Measurements from ENCODE around the gene SPTLC1.

The SPTLC1 gene

GRCh38 chr9:92100237-92100911, 14.8 kb downstream of the SPTLC1 start:
- no peak overlapping the region for H3K27ac ChIP-seq (ENCODE audit: low read length)
- no peak overlapping the region for H3K9ac ChIP-seq (ENCODE audit: low read length)
- no peak for TF ChIP-seq EZH2phosphoT487 (IDR thresholded peaks at IDR 0.05; ENCODE audit: low read depth)
- TF ChIP-seq, protein P1, sequence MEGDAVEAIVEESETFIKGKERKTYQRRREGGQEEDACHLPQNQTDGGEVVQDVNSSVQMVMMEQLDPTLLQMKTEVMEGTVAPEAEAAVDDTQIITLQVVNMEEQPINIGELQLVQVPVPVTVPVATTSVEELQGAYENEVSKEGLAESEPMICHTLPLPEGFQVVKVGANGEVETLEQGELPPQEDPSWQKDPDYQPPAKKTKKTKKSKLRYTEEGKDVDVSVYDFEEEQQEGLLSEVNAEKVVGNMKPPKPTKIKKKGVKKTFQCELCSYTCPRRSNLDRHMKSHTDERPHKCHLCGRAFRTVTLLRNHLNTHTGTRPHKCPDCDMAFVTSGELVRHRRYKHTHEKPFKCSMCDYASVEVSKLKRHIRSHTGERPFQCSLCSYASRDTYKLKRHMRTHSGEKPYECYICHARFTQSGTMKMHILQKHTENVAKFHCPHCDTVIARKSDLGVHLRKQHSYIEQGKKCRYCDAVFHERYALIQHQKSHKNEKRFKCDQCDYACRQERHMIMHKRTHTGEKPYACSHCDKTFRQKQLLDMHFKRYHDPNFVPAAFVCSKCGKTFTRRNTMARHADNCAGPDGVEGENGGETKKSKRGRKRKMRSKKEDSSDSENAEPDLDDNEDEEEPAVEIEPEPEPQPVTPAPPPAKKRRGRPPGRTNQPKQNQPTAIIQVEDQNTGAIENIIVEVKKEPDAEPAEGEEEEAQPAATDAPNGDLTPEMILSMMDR (IDR thresholded peaks at IDR 0.05; ENCODE audit: low read depth, low read length), result no peak
- H3K4me1 ChIP-seq (ENCODE audit: low read length), result no peaks in the 10 kb centered on the region
- H3K79me2 ChIP-seq (ENCODE audit: low read length), result 0 out of 2 replicates have a peak, but pooled peaks cover 3% of the 10 kb centered on the region
- no peaks in the 10 kb centered on the region for H3K9me3 ChIP-seq (ENCODE audit: insufficient read depth, low read length)
- no peaks in the 10 kb centered on the region for H4K20me1 ChIP-seq (ENCODE audit: insufficient read depth, low read length)
- no peak overlapping the region for H2AFZ ChIP-seq (ENCODE audit: low read depth, low read length)
- no peak overlapping the region for H3K4me2 ChIP-seq (ENCODE audit: low read length)
- no peaks in the 10 kb centered on the region for H3K27me3 ChIP-seq (ENCODE audit: low read depth, low read length)
- H3K36me3 ChIP-seq (replicated peaks; ENCODE audit: low read depth, low read length), result no peaks in the 10 kb centered on the region
- H3K4me3 ChIP-seq (ENCODE audit: low read length), result no peak overlapping the region

GRCh38 chr9:92098638-92099037, 16.6 kb downstream of the SPTLC1 start:
- Histone ChIP-seq H3K9ac (ENCODE audit: low read length) (no peak overlapping the region), H3K4me3 (ENCODE audit: low read length) (no peak overlapping the region), H3K4me1 (ENCODE audit: low read length) (no peaks in the 10 kb centered on the region), H3K27me3 (ENCODE audit: low read depth, low read length) (no peaks in the 10 kb centered on the region), H4K20me1 (ENCODE audit: insufficient read depth, low read length) (no peaks in the 10 kb centered on the region), H3K36me3 (replicated peaks; ENCODE audit: low read depth, low read length) (no peaks in the 10 kb centered on the region), H2AFZ (ENCODE audit: low read depth, low read length) (no peak overlapping the region), H3K27ac (ENCODE audit: low read length) (no peak overlapping the region), H3K79me2 (ENCODE audit: low read length) (0 out of 2 replicates have a peak, but pooled peaks cover 3% of the 10 kb centered on the region), H3K9me3 (ENCODE audit: insufficient read depth, low read length) (no peaks in the 10 kb centered on the region), H3K4me2 (ENCODE audit: low read length) (no peak overlapping the region)
- TF ChIP-seq, protein P1 (IDR thresholded peaks at IDR 0.05; ENCODE audit: low read depth, low read length), result no peak
- TF ChIP-seq EZH2phosphoT487 (IDR thresholded peaks at IDR 0.05; ENCODE audit: low read depth), result no peak

GRCh38 chr9:92097997-92098482, 17.2 kb downstream of the SPTLC1 start:
- Histone ChIP-seq H3K4me1 (ENCODE audit: low read length) (no peaks in the 10 kb centered on the region), H2AFZ (ENCODE audit: low read depth, low read length) (no peak overlapping the region), H3K9ac (ENCODE audit: low read length) (no peak overlapping the region), H4K20me1 (ENCODE audit: insufficient read depth, low read length) (no peaks in the 10 kb centered on the region), H3K9me3 (ENCODE audit: insufficient read depth, low read length) (no peaks in the 10 kb centered on the region), H3K4me2 (ENCODE audit: low read length) (no peak overlapping the region), H3K27ac (ENCODE audit: low read length) (no peak overlapping the region), H3K27me3 (ENCODE audit: low read depth, low read length) (no peaks in the 10 kb centered on the region), H3K4me3 (ENCODE audit: low read length) (no peak overlapping the region), H3K36me3 (replicated peaks; ENCODE audit: low read depth, low read length) (no peaks in the 10 kb centered on the region), H3K79me2 (ENCODE audit: low read length) (0 out of 2 replicates have a peak, but pooled peaks cover 3% of the 10 kb centered on the region)
- TF ChIP-seq, protein P1 (IDR thresholded peaks at IDR 0.05; ENCODE audit: low read depth, low read length), result no peak
- TF ChIP-seq EZH2phosphoT487 (IDR thresholded peaks at IDR 0.05; ENCODE audit: low read depth), result no peak

DNA sequence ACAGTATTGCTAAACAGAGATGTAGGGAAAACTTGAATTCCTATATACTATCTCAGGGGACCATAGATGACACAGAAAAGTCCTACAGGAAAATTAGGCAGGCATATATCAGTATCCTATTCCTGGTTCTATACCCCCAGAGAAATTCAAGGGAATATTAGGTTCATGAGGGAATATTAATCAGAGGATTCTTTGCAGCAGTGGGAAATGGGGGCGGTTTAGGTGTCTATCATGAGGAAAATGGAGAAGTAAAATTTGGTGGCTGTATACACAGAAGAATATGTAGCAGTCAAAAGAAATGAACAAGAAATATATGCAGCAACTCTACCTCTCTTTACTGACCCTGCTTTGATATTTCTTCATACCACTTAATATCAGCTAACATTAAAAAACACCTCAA, 20.0 kb downstream of the SPTLC1 start:
- Histone ChIP-seq H3K4me3 (ENCODE audit: low read length) (no peak overlapping the region), H3K27ac (ENCODE audit: low read length) (no peak overlapping the region), H3K4me1 (ENCODE audit: low read length) (no peaks in the 10 kb centered on the region), H3K79me2 (ENCODE audit: low read length) (0 out of 2 replicates have a peak, but pooled peaks cover 3% of the 10 kb centered on the region), H2AFZ (ENCODE audit: low read depth, low read length) (no peak overlapping the region), H4K20me1 (ENCODE audit: insufficient read depth, low read length) (no peaks in the 10 kb centered on the region), H3K9ac (ENCODE audit: low read length) (no peak overlapping the region), H3K4me2 (ENCODE audit: low read length) (no peak overlapping the region), H3K36me3 (replicated peaks; ENCODE audit: low read depth, low read length) (no peaks in the 10 kb centered on the region), H3K27me3 (ENCODE audit: low read depth, low read length) (no peaks in the 10 kb centered on the region), H3K9me3 (ENCODE audit: insufficient read depth, low read length) (no peaks in the 10 kb centered on the region)
- TF ChIP-seq EZH2phosphoT487 (IDR thresholded peaks at IDR 0.05; ENCODE audit: low read depth), result no peak
- TF ChIP-seq, protein P1 (IDR thresholded peaks at IDR 0.05; ENCODE audit: low read depth, low read length), result no peak

Data from OCI-LY3 (cell line).